Activated gamma-delta T cell treated with anti-CD3 and anti-CD28 coated beads, Interleukin-2, amount 50 U/mL, for 16 hours (primary cell): ENCODE data around the gene DLG1.
"Not testable (repeated sequence)": the region's sequence is repeated elsewhere in the genome, so short reads cannot be mapped to it uniquely, and the experiment has no call there.

Experiments used
- DNase-seq: peaks from one replicate; pipeline ENCODE4 v3.0.0-alpha.2; 2020; ENCODE audit warnings: low read depth

The DLG1 gene

DNA sequence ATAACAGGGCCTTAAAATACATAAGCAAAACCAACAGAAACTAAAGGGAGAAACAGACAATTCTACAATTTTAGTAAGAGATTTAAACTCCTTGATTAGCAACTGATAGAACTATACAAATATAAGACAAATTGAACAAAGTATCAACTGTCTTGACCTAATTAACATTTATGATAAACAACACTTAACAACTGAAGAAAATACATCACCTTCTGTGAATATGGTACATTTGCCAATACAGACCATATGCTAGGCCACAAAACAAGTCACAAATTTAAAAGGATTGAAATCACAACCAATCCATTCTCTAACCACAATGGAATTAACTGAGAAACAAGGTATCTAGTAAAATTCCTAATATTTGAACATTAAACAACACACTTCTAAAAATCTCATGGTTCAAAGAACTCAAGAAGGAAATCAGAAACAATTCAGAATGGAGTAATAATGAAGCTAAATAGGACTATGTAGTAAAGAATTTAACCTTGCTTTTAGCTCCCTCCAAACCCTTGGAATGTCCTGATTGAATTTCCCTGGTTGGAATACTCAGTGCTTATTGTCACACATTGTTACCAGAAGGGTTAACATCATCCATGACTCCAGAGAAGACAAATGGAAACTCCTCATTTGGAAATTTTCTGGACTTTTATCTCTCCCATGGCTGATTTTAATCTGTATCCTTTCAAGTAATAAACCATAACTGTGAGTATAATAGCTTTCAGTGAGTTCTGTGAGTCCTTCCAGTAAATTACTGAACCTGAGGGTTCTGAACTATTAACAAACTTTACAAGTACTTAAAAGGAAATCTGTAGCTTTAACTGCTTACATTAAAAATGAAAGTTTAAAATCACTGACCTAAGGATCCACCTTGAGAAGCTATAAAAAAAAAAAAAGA lies 88.8 kb downstream of the DLG1 start:
- DNase-seq, result no peak

DNA sequence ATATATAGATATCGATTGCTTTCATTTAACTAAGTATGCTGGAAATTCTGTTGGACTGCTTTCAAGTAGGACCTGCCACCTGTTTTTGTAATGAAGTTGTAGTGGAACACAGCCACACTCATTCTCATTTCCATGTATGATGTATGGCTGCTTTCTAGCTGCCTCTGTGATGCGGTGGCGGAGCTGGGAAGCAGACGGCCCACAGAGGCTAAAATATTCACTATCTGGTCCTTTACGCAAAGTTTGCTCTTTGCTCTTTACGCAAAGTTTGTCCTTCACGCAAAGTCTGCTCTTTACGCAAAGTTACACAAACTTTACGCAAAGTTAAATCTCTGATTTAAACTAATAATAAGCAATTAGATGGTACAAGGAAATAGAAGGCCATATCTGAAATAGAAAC lies 91.5 kb downstream of the DLG1 start:
- DNase-seq, result no peak

DNA sequence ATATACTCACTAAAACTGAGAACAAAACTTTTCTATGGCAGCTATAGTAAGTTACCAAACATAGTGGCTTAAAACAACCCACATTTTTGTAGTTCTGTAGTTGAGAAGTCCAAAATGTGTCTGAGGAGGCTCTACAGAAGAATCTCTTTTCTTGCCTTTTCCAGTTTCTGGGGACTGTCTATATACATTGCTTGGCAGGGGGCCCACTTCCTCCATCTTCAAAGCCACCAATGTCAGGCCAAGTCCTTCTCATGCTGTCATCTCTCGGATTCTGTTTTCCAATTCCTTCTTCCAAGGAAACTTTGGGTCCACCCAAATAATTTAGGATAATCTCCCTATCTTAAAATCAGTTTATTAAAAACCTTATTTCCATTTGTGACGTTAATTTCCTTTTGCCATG lies 92.7 kb downstream of the DLG1 start:
- DNase-seq, result no peak

DNA sequence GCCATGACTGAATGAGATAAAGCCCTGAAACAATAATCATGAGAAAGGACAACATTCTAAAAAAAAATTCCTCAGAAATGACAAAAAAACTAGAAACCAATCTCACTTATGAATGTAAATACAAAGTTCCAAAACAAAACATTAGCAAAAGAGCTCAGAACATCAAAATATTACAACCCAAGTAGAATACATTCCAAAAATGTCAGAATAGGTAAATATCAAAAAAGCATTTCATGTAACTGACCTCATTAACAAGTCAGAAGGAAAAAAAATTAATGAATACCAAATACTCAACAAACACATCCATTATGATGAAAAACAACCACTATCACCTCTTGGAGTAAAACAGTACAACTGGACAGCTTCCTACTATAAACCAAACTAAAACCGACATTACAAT lies 93.1 kb downstream of the DLG1 start:
- no peak for DNase-seq

DNA sequence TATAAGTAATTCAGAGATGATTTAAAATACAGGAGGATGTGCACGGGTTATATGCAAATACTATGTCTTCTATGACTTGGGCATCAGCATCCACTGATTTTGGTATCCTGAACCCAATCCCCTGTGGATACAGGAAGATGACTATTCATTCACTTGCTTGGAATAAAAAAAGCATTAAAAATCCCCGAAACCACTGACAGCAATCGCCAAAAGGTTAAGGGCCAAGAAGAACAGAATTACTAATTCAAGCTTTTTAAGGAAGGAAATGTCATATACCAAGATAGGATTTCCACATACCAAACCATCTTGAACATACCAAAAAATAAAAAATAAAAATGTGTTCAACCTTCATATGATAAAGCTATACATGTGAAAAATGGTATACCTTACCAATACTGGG lies 93.7 kb downstream of the DLG1 start:
- no peak for DNase-seq

DNA sequence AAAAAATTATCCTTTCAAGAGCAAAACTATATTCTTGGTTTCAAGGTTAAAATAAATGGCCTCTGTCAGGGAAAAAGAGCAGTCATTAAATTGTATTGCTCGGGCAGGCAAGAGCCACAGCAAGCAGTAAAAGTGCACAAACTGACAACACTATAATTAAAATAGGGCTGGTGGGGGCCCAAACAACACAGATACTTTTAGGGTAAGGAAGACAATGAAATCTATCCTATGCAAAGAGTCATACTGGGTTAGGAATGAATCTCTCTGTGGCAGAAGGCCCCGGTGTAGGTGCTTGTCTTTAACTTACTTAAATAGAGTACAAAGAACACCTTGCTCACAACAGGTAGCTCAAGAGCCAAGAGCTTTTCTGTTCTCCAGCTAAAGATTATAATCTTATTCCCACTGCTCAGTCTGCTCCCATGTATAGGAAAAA lies 94.7 kb downstream of the DLG1 start:
- no peak for DNase-seq

DNA sequence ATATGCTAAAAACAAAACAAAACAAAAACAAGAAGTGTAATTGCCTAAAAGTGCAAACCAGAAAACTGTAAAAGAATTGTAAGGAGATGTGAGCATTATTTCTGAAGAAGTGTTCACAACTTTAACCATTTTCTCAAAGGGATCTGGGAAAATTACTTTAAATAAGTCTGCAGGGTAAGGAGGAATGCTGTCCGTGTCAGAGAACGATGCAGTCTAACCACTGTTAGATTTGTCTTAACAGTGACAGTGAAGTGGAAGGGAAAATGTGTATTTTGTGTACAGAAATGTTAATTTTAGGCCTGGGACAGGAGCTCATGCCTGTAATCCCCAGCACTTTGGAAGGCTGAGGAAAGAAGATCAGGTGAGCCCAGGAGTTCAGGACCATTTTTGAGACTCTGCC lies 95.7 kb downstream of the DLG1 start:
- no peak for DNase-seq

DNA sequence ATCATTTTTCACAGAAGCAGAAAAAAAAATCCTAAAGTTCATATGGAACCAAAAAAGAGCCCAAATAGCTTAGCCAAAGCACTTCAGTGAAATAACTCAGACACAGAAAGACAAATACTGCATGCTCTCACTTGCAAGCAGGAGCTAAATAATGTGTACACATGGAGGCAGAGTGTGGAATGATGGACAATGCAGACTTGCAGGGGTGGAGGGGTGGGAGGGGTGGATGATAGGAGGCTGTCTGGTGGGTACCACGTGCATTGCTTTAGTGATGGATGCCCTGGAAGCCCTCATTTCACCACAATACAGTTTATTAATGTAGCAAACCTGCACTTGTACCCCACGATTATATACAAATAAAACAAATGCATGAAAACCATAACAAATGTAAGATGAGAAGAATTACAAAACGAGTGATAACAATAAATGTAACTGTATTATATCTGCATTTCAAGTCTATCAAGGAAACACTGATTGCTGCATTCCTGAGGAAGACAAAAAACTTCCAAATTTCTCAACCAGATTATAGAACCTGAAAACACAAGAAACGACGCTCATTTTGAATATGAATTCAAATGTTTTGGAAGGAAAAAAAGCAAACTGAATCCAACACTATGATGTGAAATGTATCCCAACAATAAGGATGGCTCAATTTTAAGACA lies 96.5 kb downstream of the DLG1 start:
- no peak for DNase-seq

DNA sequence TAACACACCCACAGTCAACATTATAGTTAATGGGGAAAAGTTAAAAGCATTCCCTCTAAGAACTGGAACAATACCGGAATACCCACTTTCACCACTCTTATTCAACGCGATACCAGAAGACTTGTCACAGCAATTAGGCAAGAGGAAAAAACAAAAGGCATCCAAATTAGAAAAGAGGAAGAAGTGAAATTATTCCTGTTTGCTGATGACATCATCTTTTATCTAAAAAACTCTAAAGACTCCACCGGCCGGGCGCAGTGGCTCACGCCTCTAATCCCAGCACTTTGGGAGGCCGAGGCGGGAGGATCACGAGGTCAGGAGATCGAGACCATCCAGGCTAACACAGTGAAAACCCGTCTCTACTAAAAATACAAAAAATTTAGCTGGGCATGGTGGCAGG lies 97.6 kb downstream of the DLG1 start:
- not testable (repeated sequence) for DNase-seq

DNA sequence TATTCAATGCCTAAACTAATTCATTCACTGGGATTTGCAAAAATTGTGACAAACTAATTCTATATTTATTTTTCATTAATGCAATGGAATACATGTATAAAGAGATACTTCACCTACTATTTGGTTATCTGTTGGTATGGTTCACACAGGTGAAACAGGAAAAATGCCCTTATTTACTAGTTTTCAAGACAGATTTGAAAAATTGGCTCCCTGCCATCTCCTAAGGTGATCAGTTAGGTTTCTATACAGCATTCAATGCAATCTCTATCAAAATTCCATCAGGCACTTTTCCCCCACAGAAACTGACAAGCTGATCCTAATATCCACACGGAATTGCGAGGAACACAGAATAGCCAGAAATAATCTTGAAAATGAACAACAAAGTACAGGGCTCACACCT lies 101.1 kb downstream of the DLG1 start:
- DNase-seq, result no peak

DNA sequence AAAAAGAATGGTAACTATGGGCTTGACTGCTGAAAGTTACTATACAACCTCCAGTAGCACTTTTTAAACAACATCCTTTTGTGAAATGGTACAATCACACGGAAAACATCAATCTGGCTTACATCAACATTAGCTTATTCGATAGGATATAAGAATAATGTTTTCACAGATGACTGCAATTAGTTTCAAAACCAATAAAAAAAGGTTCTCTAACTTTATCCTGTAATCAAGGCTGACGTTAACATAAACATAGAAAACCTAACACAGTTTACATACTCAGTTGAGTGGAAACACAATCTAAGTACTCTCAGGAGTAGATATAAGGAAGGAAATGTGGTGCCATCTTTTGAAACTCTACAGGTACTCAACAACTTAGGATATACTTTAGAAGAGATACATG lies 102.2 kb downstream of the DLG1 start:
- DNase-seq, result no peak

DNA sequence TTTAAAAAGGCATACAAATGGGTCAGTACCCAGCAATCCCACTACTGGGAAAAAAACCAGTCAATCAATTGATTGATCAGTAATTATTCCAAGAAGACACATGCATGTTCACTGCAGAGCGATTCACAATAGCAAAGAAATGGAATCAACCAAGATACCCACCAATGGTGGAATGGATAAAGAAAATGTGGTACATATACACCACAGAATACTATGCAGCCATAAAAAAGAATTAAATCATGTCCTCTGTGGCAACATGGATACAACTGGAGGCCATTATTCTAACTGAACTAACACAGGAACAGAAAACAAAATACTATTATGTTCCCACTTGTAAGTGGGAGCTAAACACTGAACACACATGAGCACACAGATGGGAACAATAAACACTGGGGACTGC lies 103.1 kb downstream of the DLG1 start:
- DNase-seq, result no peak

DNA sequence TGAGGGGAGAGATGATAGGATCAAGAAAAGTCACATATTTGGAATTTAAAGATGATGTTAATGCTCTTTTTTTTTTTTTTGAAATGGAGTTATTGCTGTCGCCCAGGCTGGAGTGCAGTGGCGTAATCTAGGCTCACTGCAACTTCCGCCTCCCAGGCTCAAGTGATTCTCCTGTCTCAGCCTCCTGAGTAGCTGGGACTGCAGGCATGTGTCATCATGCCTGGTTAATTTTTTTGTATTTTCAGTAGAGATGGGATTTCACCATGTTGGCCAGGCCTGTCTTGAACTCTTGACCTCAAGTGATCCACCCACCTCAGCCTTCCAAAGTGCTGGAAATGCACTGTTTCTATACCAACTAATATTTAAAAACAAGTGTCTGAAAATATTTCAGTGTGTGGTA lies 104.7 kb downstream of the DLG1 start:
- not testable (repeated sequence) for DNase-seq

DNA sequence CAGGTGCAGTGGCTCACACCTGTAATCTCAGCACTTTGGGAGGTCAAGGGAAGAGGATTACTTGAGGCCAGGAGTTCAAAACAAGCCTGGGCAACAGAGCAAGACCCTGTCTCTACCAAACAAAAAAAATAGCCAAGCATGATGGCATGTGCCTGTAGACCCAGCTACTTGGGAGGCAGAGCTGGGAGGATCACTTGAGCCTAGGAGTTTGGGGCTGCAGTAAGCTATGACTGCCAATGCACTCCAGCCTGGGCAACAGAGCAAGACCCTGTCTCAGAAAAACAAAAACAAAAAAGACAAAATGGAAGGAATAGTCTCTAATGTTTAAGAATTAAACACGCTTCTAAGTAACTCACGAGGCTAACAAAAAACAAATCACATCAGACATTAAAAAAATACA lies 106.5 kb downstream of the DLG1 start:
- no peak for DNase-seq

DNA sequence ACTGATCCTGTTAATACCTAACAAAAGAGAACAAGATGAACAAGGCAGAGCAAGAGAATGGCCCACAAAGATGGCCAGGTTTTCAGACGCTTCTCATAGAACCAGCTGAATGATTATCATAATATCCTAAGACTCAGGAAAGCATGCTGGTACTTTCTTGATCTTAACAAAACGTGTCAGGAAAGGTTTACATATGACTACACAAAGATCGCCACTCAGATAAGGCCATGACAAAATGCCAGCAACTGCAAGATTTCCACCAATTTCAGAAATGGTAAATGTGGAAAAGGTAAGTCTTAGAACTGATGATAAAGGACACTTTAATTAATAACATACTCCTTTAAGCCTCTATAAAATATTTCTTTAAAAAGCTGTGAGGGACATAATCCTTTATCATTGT lies 108.8 kb downstream of the DLG1 start:
- no peak for DNase-seq

DNA sequence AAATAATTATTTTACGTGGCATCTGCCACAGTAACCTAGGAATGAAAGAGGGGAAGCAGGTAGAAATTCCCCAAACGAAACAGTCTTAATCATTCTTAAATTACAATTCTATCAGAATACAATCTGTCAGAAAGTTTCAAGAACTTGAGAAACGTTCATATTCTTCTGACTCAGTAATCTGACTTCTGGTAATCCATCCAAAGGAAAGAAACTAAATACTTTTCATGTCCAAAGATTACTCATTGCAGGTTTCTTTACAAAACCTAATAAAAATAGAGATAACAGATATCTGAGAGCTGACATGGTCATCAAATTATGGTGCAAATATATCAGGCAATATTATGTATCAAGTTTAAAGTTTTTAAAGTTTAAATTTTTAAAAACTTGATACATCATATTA lies 109.4 kb downstream of the DLG1 start:
- no peak for DNase-seq

DNA sequence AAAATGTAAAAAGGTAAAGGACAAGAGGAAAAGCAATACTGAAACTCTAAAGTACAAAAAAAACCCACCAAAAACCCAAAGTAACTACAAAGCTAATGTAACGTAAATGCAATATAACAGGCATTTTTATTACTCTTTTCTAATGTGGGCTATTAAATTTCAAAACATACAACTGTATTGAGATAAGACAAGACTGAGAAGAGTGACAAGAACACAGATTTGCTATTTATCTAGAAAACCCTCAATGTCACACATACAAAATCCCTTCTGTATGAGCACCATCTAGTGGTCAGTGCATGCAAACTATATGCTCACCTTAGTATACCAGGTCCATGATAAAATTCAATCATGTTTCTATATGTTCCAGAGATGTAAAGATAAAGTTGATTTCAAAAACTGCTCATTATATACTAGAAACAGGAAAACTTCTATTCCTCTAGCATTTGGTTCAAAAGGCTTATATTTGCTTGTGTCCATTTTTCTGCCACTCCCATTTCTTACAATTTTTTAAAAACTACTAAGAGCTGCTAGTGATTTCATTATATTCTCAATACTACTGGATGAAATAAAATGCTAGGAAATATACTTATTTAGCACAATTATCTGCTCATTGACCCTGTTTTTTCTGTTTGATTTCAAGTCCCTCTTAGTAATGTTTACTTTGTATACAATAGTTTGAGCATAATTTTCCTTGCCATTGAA lies 111.4 kb downstream of the DLG1 start:
- DNase-seq, result peak; percentile 2

DNA sequence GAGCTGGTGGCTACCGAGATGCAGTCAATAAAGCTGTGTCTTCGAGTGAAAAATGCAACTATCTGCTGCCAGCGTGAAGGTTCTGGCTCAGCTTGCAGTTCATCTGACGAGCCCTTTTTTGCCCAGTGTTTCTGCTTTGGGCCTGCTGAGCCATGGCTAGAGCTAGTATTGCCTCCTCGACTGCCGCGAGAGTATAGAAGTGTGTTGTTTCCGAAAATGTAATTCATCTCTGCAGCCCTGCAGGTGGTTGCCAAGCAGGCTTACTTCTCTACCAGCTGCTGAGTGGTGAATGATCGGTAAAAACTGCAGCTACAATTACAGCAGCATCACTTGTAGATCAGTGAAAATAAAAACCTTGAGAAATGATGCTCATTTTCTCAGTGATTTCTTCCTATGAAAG lies 114.8 kb downstream of the DLG1 start:
- DNase-seq, result no peak

DNA sequence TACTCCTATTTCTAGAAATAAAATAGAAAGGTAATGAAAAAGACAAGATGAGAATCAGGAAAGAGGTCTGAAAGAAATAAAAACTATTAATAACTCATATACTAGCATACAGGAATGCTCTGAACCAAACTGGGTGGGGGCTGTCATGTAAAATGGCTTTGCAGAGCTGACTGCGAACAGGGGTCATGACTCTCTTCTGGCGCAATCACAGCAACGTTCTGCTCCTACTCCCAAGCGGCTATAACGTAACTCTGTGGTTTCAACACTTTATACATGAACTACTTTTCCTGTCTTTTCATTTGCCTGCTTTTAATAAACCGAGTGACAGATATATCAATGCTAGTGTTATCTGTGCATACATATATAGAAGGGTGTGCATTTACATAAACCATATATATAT lies 116.7 kb downstream of the DLG1 start:
- DNase-seq, result no peak

DNA sequence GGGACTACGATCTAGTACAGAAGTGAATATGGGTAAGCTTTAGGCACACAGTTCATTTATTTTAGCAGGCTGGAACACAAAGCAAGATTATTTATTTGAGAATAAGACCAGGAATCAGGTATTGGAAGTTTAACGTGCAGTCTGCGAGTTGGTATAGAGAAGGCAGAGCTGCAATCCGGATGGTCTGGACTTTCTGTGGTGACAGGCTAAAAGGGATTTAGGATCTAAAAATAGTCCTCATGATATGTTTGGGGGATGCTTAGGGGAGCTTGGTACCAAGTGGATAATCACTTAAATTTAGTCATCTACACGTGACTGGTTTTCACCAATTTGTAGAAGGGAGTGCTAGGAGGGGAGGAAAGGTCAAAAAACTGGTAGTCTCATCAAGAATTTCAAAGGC lies 119.4 kb downstream of the DLG1 start:
- DNase-seq, result no peak

DNA sequence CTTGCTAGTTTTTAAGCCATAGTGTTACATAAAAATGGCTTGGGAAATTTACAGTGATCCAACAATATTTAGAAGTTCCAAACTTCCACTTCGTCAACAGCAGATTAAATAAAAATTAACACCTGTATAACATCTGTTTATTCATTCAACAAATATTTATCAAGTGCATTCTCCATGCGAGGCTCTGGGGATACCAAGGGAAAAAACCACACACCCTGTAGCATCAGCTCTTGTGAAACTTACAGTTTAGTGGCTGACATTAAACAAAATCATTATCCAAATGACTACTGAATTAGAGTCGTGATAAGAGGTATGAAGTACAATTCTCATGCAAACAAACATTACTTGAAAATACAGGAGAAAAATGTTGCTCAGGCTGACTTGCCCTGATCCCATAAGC lies 122.9 kb downstream of the DLG1 start:
- no peak for DNase-seq

DNA sequence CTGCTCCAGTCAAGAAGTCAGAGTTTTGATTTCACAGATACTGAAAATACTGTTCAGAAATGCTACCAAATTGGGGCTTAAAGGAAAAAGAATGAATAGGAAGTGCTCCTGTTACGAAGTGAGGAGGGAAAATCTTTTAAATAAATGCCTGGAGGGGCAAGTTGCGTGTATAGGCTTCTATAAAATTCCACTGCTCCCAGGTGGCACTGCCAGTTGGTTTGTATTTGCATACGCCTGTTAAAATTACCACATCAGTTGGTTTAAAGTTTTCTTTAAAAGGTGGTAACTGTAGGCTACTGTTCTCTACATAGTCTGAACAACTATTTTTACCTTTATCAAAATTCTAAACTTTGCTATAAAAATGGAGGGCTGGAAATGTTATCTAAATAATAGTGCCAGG lies 123.5 kb downstream of the DLG1 start:
- no peak for DNase-seq

DNA sequence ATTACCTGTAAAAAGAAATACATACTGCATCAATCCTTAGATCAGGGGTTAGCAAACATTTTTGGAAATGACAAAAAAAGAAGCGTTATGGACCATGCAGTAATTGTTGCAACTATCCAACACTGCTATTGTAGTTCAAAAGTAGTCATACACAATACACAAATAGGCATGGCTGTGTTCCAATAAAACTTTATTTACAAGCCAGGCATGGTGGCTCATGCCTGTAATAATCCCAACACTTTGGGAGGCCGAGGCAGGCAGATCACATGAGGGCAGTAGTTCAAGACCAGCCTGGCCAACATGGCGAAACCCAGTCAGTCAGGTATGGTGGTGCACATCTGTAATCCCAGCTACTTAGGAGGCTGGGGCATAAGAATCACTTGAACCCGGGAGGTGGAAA lies 124.8 kb downstream of the DLG1 start:
- no peak for DNase-seq
